HepG2 (cell line): Measurements from ENCODE around the gene TOR1A.

Experiments
- CBFB ChIP-seq: sonication (generic); formaldehyde crosslinking; IDR thresholded peaks from 2 replicates; pipeline ENCODE4 v1.4.0; 2020; ENCODE audit warnings: missing genetic modification reagents
- CTCF ChIP-seq: sonication (generic); formaldehyde crosslinking; IDR thresholded peaks from 2 replicates; pipeline ENCODE4 v1.5.0; 2020; ENCODE audit warnings: mild to moderate bottlenecking, missing genetic modification reagents, moderate library complexity
- ESRRA ChIP-seq: sonication (generic); formaldehyde crosslinking; IDR thresholded peaks from 2 replicates; pipeline ENCODE4 v1.5.1; 2020; ENCODE audit warnings: mild to moderate bottlenecking, low read depth, missing genetic modification reagents
- GABPA ChIP-seq, 2 experiments: IDR thresholded peaks; 2 replicates each; pipeline ENCODE4 v1.6.1; 2011 to 2016; ENCODE audit warnings: low read depth in 2 of 2, low read length in 1 of 2, missing biosample characterization in 1 of 2, missing genetic modification characterization in 1 of 2
- IKZF1 ChIP-seq: fragments of 450-650 bp; IDR thresholded peaks from 2 replicates; pipeline ENCODE4 v1.7.1; 2016
- JUN ChIP-seq: sonication (generic); formaldehyde crosslinking; IDR thresholded peaks from 2 replicates; pipeline ENCODE4 v1.4.0; 2020; ENCODE audit warnings: mild to moderate bottlenecking, missing genetic modification reagents
- PHF20 ChIP-seq: sonication (generic); formaldehyde crosslinking; IDR thresholded peaks from 2 replicates; pipeline ENCODE4 v1.5.0; 2020; ENCODE audit warnings: mild to moderate bottlenecking, missing genetic modification reagents
- RAD21 ChIP-seq: fragments of 450-650 bp; formaldehyde crosslinking; IDR thresholded peaks from 2 replicates; pipeline ENCODE4 v1.5.0; 2020; ENCODE audit warnings: mild to moderate bottlenecking
- RFXANK ChIP-seq: IDR thresholded peaks from 2 replicates; pipeline ENCODE4 v1.6.1; 2016
- YEATS2 ChIP-seq: sonication (generic); formaldehyde crosslinking; IDR thresholded peaks from 2 replicates; pipeline ENCODE4 v1.4.0; 2020; ENCODE audit warnings: missing genetic modification reagents, borderline replicate concordance
- ZNF264 ChIP-seq: sonication (generic); formaldehyde crosslinking; IDR thresholded peaks from 2 replicates; pipeline ENCODE4 v1.4.0; 2020; ENCODE audit warnings: missing genetic modification reagents
- ZNF740 ChIP-seq: sonication (generic); formaldehyde crosslinking; IDR thresholded peaks from 2 replicates; pipeline ENCODE4 v1.4.0; 2020; ENCODE audit warnings: missing genetic modification reagents
- ZNF883 ChIP-seq: sonication (generic); formaldehyde crosslinking; IDR thresholded peaks from 2 replicates; pipeline ENCODE4 v1.5.1; 2020; ENCODE audit warnings: mild to moderate bottlenecking, missing genetic modification reagents; ENCODE audit errors: not compliant biosample characterization
- ZSCAN20 ChIP-seq: sonication (generic); formaldehyde crosslinking; IDR thresholded peaks from 2 replicates; pipeline ENCODE4 v1.4.0; 2020; ENCODE audit warnings: missing genetic modification reagents, mild to moderate bottlenecking, borderline replicate concordance

- TF ChIP-seq IKZF1 (no peak), CBFB (CRISPR knock-in tag) (no peak), ZNF883 (CRISPR knock-in tag) (no peak), PHF20 (CRISPR knock-in tag) (no peak), CTCF (CRISPR knock-in tag) (no peak), YEATS2 (CRISPR knock-in tag) (no peak), ZNF264 (CRISPR knock-in tag) (no peak), ZSCAN20 (CRISPR knock-in tag) (no peak), RFXANK (CRISPR knock-in tag) (no peak), ZNF740 (CRISPR knock-in tag) (no peak), ESRRA (no peak), RAD21 (CRISPR knock-in tag) (no peak), JUN (CRISPR knock-in tag) (no peak), GABPA (IDR thresholded peaks at IDR 0.05; ENCODE audit: low read depth, low read length) (no peak), GABPA (CRISPR knock-in tag; IDR thresholded peaks at IDR 0.05; ENCODE audit: low read depth) (no peak)
These were observed 12.0 kb downstream of the TOR1A start for GRCh38 chr9:129811967-129812363.
